Measurements from ENCODE around the gene PCYT1B. TPM values are rescaled to one million over a fixed set of nuclear protein-coding genes. Genes with fewer than 3 reads are reported as not detected.
A peak's percentile ranks its signal among the peaks of the same experiment; 100 is the strongest.

Gene PCYT1B
- total RNA-seq, 2 experiments from 2014 or later, result not detected

DNA sequence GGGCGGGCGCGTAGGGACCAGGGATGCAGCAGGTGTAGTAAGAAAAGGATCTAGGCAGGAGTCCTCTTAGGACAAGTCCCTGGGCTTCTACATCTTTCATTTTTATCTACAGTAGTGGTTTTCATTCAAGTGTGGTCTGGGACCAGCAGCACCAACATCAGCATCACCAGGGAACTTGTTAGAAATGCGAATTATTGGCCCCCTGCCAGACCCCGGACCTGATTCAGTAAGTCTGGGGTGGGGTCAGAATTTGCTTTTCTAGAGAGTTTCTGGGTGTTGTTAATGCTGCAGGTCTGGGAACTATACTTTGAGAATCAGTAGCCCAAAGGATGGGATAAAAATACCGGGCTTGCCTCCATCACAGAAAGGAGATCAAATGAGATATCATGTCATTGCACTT, 1.3 kb upstream of the PCYT1B start:
- intact Hi-C loops (cut with DNase I, micrococcal nuclease), result no loop called here
- H3K36me3 Mint-ChIP-seq (ENCODE audit: low read depth), result no peaks in the 10 kb centered on the region
- no peak overlapping the region for H3K27ac ChIP-seq (ENCODE audit: low read depth in 1 of 2, low read length in 2 of 2)

DNA sequence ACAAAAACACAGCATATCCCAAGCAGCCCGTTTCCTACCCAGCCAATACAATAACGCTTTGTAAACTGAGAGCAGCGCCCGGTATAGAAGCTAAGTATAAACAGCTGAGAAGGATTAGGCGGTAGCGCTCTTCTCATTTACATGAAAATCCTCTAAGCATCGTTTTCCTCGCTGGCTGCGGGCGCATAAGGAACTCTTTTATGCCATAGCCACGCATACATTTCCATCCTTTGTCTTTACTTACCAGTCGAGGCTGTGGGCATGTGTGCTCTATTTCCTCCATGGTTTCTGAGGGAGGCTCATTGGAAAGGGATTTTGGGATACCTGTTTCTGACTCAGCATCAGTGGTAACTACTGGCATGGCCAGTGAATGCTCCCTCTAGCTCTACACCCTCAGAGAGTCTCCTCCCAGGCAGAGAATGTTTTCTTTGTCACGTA, 383 bp downstream of the PCYT1B start:
- DNase-seq, result peak in 2 of 14 experiments; percentile 4 to 10

More for the DNA sequence above, 1.3 kb upstream of the PCYT1B start:
- Histone ChIP-seq H3K4me1 (ENCODE audit: insufficient read depth, low read length) (peaks cover 13% of the 10 kb centered on the region), H3K36me3 (ENCODE audit: insufficient read depth, low read length) (no peaks in the 10 kb centered on the region), H3K4me3 (ENCODE audit: low read length) (no peak overlapping the region), H3K27me3 (ENCODE audit: control insufficient read depth in 1 of 2, insufficient read depth in 2 of 2, low read length in 2 of 2) (peaks cover 0 to 3% of the 10 kb centered on the region in 2 experiments), H3K9me3 (ENCODE audit: control insufficient read depth in 1 of 2, insufficient read depth in 1 of 2, low read length in 2 of 2) (no peaks in the 10 kb centered on the region)
- Mint-ChIP-seq H3K4me1 (ENCODE audit: low read depth) (peaks cover 16% of the 10 kb centered on the region), H3K27me3 (peaks cover 16% of the 10 kb centered on the region), H3K27ac (no peak overlapping the region), H3K9me3 (no peaks in the 10 kb centered on the region), H3K4me3 (no peak overlapping the region)
- no peak for TF ChIP-seq CTCF (IDR thresholded peaks at IDR 0.05)
- CTCF ChIA-PET, result no interaction called here
- ATAC-seq (ENCODE audit: poor library complexity) (no peak), DNase-seq (no peak)
- POLR2A ChIA-PET, result no interaction called here

GRCh38 chrX:24646006-24646405, 1.1 kb downstream of the PCYT1B start:
- TF ChIP-seq CTCF (IDR thresholded peaks at IDR 0.05), result no peak
- peaks cover 0 to 3% of the 10 kb centered on the region in 2 experiments for H3K27me3 ChIP-seq (ENCODE audit: control insufficient read depth in 1 of 2, insufficient read depth in 2 of 2, low read length in 2 of 2)
- intact Hi-C loops (cut with DNase I, micrococcal nuclease), result no loop called here
- no peaks in the 10 kb centered on the region for H3K9me3 ChIP-seq (ENCODE audit: control insufficient read depth in 1 of 2, insufficient read depth in 1 of 2, low read length in 2 of 2)
- no peak for ATAC-seq (ENCODE audit: poor library complexity)
- peaks cover 13% of the 10 kb centered on the region for H3K4me1 ChIP-seq (ENCODE audit: insufficient read depth, low read length)
- ChIA-PET POLR2A (no interaction called here), CTCF (no interaction called here)
- no peak overlapping the region for H3K27ac Mint-ChIP-seq
- H3K27ac ChIP-seq (ENCODE audit: low read depth in 1 of 2, low read length in 2 of 2), result no peak overlapping the region
- no peaks in the 10 kb centered on the region for H3K9me3 Mint-ChIP-seq
- H3K27me3 Mint-ChIP-seq, result peaks cover 16% of the 10 kb centered on the region
- H3K36me3 ChIP-seq (ENCODE audit: insufficient read depth, low read length), result no peaks in the 10 kb centered on the region
- H3K36me3 Mint-ChIP-seq (ENCODE audit: low read depth), result no peaks in the 10 kb centered on the region
- peaks cover 16% of the 10 kb centered on the region for H3K4me1 Mint-ChIP-seq (ENCODE audit: low read depth)
- H3K4me3 ChIP-seq (ENCODE audit: low read length), result no peak overlapping the region
- peak in 1 of 14 experiments; percentile 0 for DNase-seq
- H3K4me3 Mint-ChIP-seq, result peak overlapping the region; percentile 48

More for the DNA sequence above, 383 bp downstream of the PCYT1B start:
- ATAC-seq (ENCODE audit: poor library complexity), result peak; percentile 43
- Histone ChIP-seq H3K36me3 (ENCODE audit: insufficient read depth, low read length) (no peaks in the 10 kb centered on the region), H3K9me3 (ENCODE audit: control insufficient read depth in 1 of 2, insufficient read depth in 1 of 2, low read length in 2 of 2) (no peaks in the 10 kb centered on the region), H3K4me1 (ENCODE audit: insufficient read depth, low read length) (peaks cover 13% of the 10 kb centered on the region), H3K27me3 (ENCODE audit: control insufficient read depth in 1 of 2, insufficient read depth in 2 of 2, low read length in 2 of 2) (peaks cover 0 to 3% of the 10 kb centered on the region in 2 experiments), H3K27ac (ENCODE audit: low read depth in 1 of 2, low read length in 2 of 2) (no peak overlapping the region), H3K4me3 (ENCODE audit: low read length) (peak overlapping the region; percentile 34)
- intact Hi-C loops (cut with DNase I, micrococcal nuclease), result no loop called here
- Mint-ChIP-seq H3K4me3 (peak overlapping the region; percentile 86), H3K27ac (no peak overlapping the region), H3K9me3 (no peaks in the 10 kb centered on the region), H3K36me3 (ENCODE audit: low read depth) (no peaks in the 10 kb centered on the region), H3K4me1 (ENCODE audit: low read depth) (peaks cover 16% of the 10 kb centered on the region), H3K27me3 (peaks cover 16% of the 10 kb centered on the region)
- POLR2A ChIA-PET, result interaction anchor here (0.7 kb wide), 1 partner anchor 204 kb away, joined by 3 read pairs; no protein-coding TSS in a partner anchor
- CTCF ChIA-PET, result no interaction called here
- TF ChIP-seq CTCF (IDR thresholded peaks at IDR 0.05), result no peak
